ENCODE data around the gene MCOLN3. TPM values are rescaled to one million over a fixed set of nuclear protein-coding genes. Genes with fewer than 3 reads are reported as not detected.
A peak's percentile ranks its signal among the peaks of the same experiment; 100 is the strongest.

Gene MCOLN3
- total and polyA plus RNA-seq, 3 experiments from 2014 or later, result 0.29 to 0.50 (median 0.47) TPM

- Mint-ChIP-seq H3K27me3 (peaks cover 0 to 3% of the 10 kb centered on the region in 2 donors), H3K9me3 (peaks cover 11 to 24% (median 20%) of the 10 kb centered on the region in 5 donors), H3K36me3 (peaks cover 5 to 34% (median 19%) of the 10 kb centered on the region in 3 donors), H3K4me3 (peak overlapping the region in 3 of 7 donors; percentile 11 to 62 (median 30)), H3K27ac (peak overlapping the region in 2 of 8 donors; percentile 7 to 64), H3K4me1 (peaks cover 31 to 65% (median 62%) of the 10 kb centered on the region in 3 donors)
- Histone ChIP-seq H3K4me3 (ENCODE audit: low read length) (no peak overlapping the region), H3K27me3 (ENCODE audit: insufficient read depth, low read length, poor library complexity, severe bottlenecking) (peaks cover 4% of the 10 kb centered on the region), H3K27ac (ENCODE audit: low read depth, low read length) (no peak overlapping the region), H3K4me1 (ENCODE audit: insufficient read depth, low read length) (peaks cover 21% of the 10 kb centered on the region), H3K36me3 (ENCODE audit: insufficient read depth, low read length) (no peaks in the 10 kb centered on the region), H3K9me3 (ENCODE audit: low read length) (no peaks in the 10 kb centered on the region)
- no peak for DNase-seq
- ChIA-PET POLR2A (no interaction called here), CTCF (interaction anchor here (1.0 to 1.3 kb wide), 2 partner anchors 57 to 257 kb away, joined by 3 to 11 read pairs; partner anchors contain the start of gene C1orf52)
Observed at GRCh38 chr1:85001742-85002141, 46.6 kb downstream of the MCOLN3 start.

DNA sequence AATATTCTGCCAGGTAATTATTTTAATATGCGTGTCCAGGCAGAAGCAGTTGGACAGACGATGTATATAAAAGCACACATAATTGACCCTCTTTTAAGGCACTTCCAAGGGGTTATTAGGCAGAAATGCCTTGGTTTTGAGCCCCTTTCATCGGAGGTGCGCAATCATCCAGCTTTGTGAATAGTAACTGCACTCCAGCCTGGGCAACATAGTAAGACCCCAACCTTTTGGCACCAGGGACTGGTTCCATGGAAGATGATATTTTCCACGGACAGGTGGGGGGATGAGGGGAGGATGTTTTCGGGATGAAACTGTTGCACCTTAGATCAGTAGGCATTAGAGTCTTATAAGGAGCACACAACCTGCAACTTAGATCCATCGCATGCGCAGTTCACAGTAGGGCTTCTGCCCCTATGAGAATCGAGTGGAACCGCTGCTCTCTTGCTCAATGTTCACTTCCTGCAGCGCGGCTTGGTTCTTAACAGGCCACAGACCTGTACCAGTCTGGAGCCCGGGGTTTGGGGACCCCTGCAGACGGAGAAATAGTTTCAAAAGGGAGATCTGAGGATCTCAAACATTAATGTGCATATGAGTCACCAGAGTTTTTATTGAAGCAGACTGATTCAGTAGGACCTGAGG lies 49.5 kb downstream of the MCOLN3 start:
- peak; percentile 38 to 90 (median 50) for DNase-seq
- H3K4me1 ChIP-seq (ENCODE audit: insufficient read depth, low read length), result peaks cover 24% of the 10 kb centered on the region
- no peaks in the 10 kb centered on the region for H3K36me3 ChIP-seq (ENCODE audit: insufficient read depth, low read length)
- Mint-ChIP-seq H3K4me1 (peaks cover 37 to 77% (median 70%) of the 10 kb centered on the region in 3 donors), H3K4me3 (peak overlapping the region; percentile 86 to 97 (median 91)), H3K9me3 (peaks cover 0 to 4% (median 4%) of the 10 kb centered on the region in 5 donors), H3K36me3 (peaks cover 2 to 21% (median 11%) of the 10 kb centered on the region in 3 donors), H3K27ac (peak overlapping the region; percentile 64 to 93 (median 83)), H3K27me3 (peaks cover 0 to 5% of the 10 kb centered on the region in 2 donors)
- peak overlapping the region; percentile 73 for H3K4me3 ChIP-seq (ENCODE audit: low read length)
- no peak overlapping the region for H3K27ac ChIP-seq (ENCODE audit: low read depth, low read length)
- CTCF ChIA-PET, result interaction anchor here (0.8 to 2.0 kb wide), 7 partner anchors 20 to 54 kb away, joined by 3 to 16 read pairs (median 5); no protein-coding TSS in a partner anchor
- peaks cover 4% of the 10 kb centered on the region for H3K27me3 ChIP-seq (ENCODE audit: insufficient read depth, low read length, poor library complexity, severe bottlenecking)
- H3K9me3 ChIP-seq (ENCODE audit: low read length), result no peaks in the 10 kb centered on the region
- POLR2A ChIA-PET, result interaction anchor here (1.0 kb wide), 1 partner anchor 27 kb away, joined by 3 read pairs; no protein-coding TSS in a partner anchor

GRCh38 chr1:84997667-84998600 lies 50.4 kb downstream of the MCOLN3 start:
- POLR2A ChIA-PET, result interaction anchor here (1.0 to 1.5 kb wide), 2 partner anchors 26 to 27 kb away, joined by 3 read pairs; no protein-coding TSS in a partner anchor
- H3K4me1 Mint-ChIP-seq, result peaks cover 41 to 77% (median 73%) of the 10 kb centered on the region in 3 donors

DNA sequence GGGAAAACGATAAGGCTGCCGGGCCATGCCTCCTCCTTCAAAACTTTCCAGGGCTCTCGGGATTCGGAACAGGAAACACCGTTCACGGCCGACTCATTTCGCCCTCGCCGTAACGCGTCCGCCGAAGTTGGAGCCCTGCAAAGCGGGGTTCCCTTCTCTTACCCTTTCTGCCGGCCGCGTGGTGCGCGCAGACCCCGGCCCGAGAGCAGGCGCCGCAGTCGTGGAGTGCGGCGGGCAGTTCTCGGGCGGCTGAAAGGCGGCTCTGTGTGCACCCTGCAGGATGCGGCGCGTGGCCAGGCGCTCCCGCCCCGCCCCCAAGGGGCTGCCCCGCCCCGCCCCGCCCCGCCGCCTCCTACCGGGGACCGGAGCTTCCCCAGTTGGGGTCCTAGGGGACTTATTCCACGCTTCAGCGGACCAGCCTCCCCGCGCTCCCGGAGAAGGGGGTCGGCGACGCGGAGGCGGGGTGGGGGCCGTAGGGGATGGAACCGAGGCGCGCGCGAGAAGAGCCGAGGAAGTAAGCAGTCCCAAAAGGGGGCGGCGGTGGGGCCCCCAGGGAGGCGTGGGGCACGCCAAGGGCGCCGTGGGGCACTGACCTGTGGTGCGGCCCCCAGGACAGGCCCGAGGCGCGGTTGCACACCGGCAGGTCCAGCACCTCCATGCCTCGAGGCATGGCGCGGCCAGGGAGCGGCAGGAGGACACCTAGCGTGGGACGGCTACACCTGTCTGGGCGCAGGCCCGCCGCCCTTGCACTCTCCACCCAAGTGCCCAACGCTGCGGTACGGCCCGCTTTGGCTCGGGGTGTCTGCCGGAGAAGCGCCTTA lies 51.2 kb downstream of the MCOLN3 start, which contains the start of gene MCOLN2:
TSS of gene MCOLN2 (minus strand) at position 268 of the 821 bp plus-strand sequence. CDS start at position 27, 241 bp downstream.
- CTCF ChIA-PET, result interaction anchor here (1.1 to 4.0 kb wide), 6 partner anchors 25 to 52 kb away, joined by 3 to 34 read pairs (median 4); no protein-coding TSS in a partner anchor
- Mint-ChIP-seq H3K27me3 (peaks cover 0 to 5% of the 10 kb centered on the region in 2 donors), H3K27ac (peak within 1 kb of the TSS; percentile 80 to 94 (median 91)), H3K9me3 (no peaks in the 10 kb centered on the region), H3K36me3 (peaks cover 0 to 16% (median 2%) of the 10 kb centered on the region in 3 donors), H3K4me1 (peaks cover 48 to 85% (median 81%) of the 10 kb centered on the region in 3 donors), H3K4me3 (peak within 1 kb of the TSS; percentile 89 to 98 (median 94))
- POLR2A ChIA-PET, result interaction anchor here (1.0 to 2.1 kb wide), 3 partner anchors 25 to 279 kb away, joined by 3 to 9 read pairs (median 4); partner anchors contain the start of gene BCL10
- Histone ChIP-seq H3K9me3 (ENCODE audit: low read length) (no peaks in the 10 kb centered on the region), H3K36me3 (ENCODE audit: insufficient read depth, low read length) (no peaks in the 10 kb centered on the region), H3K27me3 (ENCODE audit: insufficient read depth, low read length, poor library complexity, severe bottlenecking) (peaks cover 4% of the 10 kb centered on the region), H3K4me3 (ENCODE audit: low read length) (peak within 1 kb of the TSS; percentile 85), H3K4me1 (ENCODE audit: insufficient read depth, low read length) (peaks cover 24% of the 10 kb centered on the region), H3K27ac (ENCODE audit: low read depth, low read length) (peak within 1 kb of the TSS; percentile 79)
- peak; percentile 43 to 80 (median 55) for DNase-seq

More at GRCh38 chr1:84997667-84998600, 50.4 kb downstream of the MCOLN3 start:
- Histone ChIP-seq H3K27ac (ENCODE audit: low read depth, low read length) (peak overlapping the region; percentile 27), H3K4me1 (ENCODE audit: insufficient read depth, low read length) (peaks cover 24% of the 10 kb centered on the region), H3K4me3 (ENCODE audit: low read length) (peak overlapping the region; percentile 73), H3K9me3 (ENCODE audit: low read length) (no peaks in the 10 kb centered on the region), H3K36me3 (ENCODE audit: insufficient read depth, low read length) (no peaks in the 10 kb centered on the region), H3K27me3 (ENCODE audit: insufficient read depth, low read length, poor library complexity, severe bottlenecking) (peaks cover 4% of the 10 kb centered on the region)
- peaks cover under 1 to 14% (median 3%) of the 10 kb centered on the region in 3 donors for H3K36me3 Mint-ChIP-seq
- CTCF ChIA-PET, result interaction anchor here (0.8 to 1.1 kb wide), 6 partner anchors 21 to 53 kb away, joined by 3 to 16 read pairs (median 4); no protein-coding TSS in a partner anchor
- peaks cover 0 to 5% of the 10 kb centered on the region in 2 donors for H3K27me3 Mint-ChIP-seq
- peak overlapping the region; percentile 80 to 94 (median 88) for H3K27ac Mint-ChIP-seq
- H3K9me3 Mint-ChIP-seq, result peaks cover 0 to 2% (median 0%) of the 10 kb centered on the region in 5 donors
- DNase-seq, result peak in 4 of 5 donors; percentile 8 to 48 (median 18)
- peak overlapping the region; percentile 86 to 97 (median 91) for H3K4me3 Mint-ChIP-seq

DNA sequence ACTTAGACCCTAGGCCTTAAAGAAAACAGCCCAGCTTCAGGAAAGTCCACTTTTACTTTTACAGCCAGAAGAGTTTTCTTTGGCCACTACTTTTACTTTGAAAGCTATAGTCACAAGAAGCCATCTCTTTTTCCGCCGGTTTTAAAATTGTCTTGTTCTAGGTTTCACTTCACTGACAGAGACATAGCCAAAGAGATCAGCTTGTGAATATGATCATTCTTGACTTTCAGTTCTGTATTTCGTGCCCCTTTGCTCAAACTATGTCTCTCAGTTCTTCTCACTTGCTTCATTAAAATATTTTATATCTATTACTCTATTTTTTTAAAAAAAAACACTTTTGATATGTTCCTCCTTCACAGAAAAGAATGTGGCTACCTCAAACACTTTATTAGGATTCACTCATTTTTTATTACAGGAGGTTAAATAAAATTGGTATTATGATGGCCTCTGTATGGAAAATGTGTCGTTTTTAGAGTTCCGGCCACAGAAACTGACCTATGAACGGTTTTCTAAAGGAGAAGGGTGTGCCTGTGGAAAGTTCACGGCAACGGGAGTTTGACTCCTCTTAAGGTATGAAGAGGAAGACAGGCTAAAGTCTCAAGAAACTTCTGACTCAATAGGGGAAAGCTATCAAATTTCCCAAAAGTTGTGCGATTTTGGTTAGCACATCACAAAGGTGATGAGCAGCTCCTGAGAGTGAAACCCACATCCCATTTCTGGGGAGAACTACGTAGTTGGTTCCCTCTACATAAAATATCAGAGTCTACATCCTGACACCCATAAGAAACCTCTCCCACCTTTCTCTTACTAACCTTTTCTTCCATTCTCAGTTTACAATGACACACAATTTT lies 52.6 kb downstream of the MCOLN3 start:
- Histone ChIP-seq H3K4me1 (ENCODE audit: insufficient read depth, low read length) (peaks cover 24% of the 10 kb centered on the region), H3K27ac (ENCODE audit: low read depth, low read length) (peak overlapping the region; percentile 79), H3K27me3 (ENCODE audit: insufficient read depth, low read length, poor library complexity, severe bottlenecking) (peaks cover 4% of the 10 kb centered on the region), H3K36me3 (ENCODE audit: insufficient read depth, low read length) (no peaks in the 10 kb centered on the region), H3K4me3 (ENCODE audit: low read length) (peak overlapping the region; percentile 46), H3K9me3 (ENCODE audit: low read length) (no peaks in the 10 kb centered on the region)
- Mint-ChIP-seq H3K27ac (peak overlapping the region; percentile 79 to 94 (median 90)), H3K36me3 (peaks cover 0 to 16% (median 2%) of the 10 kb centered on the region in 3 donors), H3K9me3 (no peaks in the 10 kb centered on the region), H3K4me3 (peak overlapping the region; percentile 85 to 98 (median 91)), H3K4me1 (peaks cover 54 to 85% (median 80%) of the 10 kb centered on the region in 3 donors), H3K27me3 (peaks cover 0 to 5% of the 10 kb centered on the region in 2 donors)
- no peak for DNase-seq
- CTCF ChIA-PET, result interaction anchor here (1.1 to 4.0 kb wide), 7 partner anchors 11 to 51 kb away, joined by 3 to 34 read pairs (median 3); no protein-coding TSS in a partner anchor
- POLR2A ChIA-PET, result interaction anchor here (1.0 to 2.1 kb wide), 4 partner anchors 23 to 281 kb away, joined by 3 to 9 read pairs (median 4); partner anchors contain the start of gene BCL10

GRCh38 chr1:84991097-84991920 lies 57.0 kb downstream of the MCOLN3 start:
- H3K9me3 Mint-ChIP-seq, result no peaks in the 10 kb centered on the region
- no peaks in the 10 kb centered on the region for H3K27me3 Mint-ChIP-seq
- ChIA-PET POLR2A (interaction anchor here (0.5 kb wide), 1 partner anchor 67 kb away, joined by 3 read pairs; no protein-coding TSS in a partner anchor), CTCF (interaction anchor here (0.9 to 2.5 kb wide), 3 partner anchors 32 to 46 kb away, joined by 3 to 11 read pairs (median 8); no protein-coding TSS in a partner anchor)
- H3K27ac Mint-ChIP-seq, result peak overlapping the region; percentile 1 to 86 (median 42)
- Histone ChIP-seq H3K36me3 (ENCODE audit: insufficient read depth, low read length) (no peaks in the 10 kb centered on the region), H3K27me3 (ENCODE audit: insufficient read depth, low read length, poor library complexity, severe bottlenecking) (no peaks in the 10 kb centered on the region), H3K9me3 (ENCODE audit: low read length) (no peaks in the 10 kb centered on the region), H3K27ac (ENCODE audit: low read depth, low read length) (no peak overlapping the region), H3K4me1 (ENCODE audit: insufficient read depth, low read length) (peaks cover 10% of the 10 kb centered on the region), H3K4me3 (ENCODE audit: low read length) (no peak overlapping the region)
- H3K36me3 Mint-ChIP-seq, result peaks cover 0 to 6% (median 2%) of the 10 kb centered on the region in 3 donors
- peak overlapping the region; percentile 24 to 76 (median 44) for H3K4me3 Mint-ChIP-seq
- peaks cover 55 to 75% (median 69%) of the 10 kb centered on the region in 3 donors for H3K4me1 Mint-ChIP-seq
- no peak for DNase-seq
